ENCODE data around the gene GLYATL2.

GLYATL2 gene

DNA sequence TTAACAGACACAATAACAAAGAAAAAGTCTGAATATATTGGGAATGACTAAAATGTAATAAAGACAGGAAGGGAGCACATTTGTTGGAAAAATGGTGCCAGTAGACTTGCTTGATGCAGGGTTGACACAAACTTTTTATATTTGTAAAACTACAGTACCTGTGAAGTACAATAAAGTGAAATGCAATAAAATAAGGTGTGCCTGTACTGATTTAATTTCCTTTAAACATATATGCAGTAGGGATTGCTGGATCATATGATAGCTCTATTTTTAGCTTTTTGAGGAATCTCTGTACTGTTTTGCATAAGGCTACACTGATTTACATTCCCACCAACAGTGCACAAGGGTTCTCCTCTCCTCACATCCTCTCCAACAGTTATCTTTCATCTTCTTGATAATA is 12.3 kb upstream of the GLYATL2 start:
- Histone ChIP-seq H3K4me3 (ENCODE audit: low read depth, low read length) (no peak overlapping the region), H3K9me3 (ENCODE audit: control insufficient read depth, insufficient read depth, low read depth, low read length) (peaks cover 9% of the 10 kb centered on the region; the same call in 1 of the 2 replicates), H3K36me3 (ENCODE audit: control insufficient read depth, insufficient read depth, low read length) (no peaks in the 10 kb centered on the region), H3K27ac (ENCODE audit: low read depth, low read length) (no peak overlapping the region), H3K9ac (ENCODE audit: low read length) (no peak overlapping the region), H3K4me1 (ENCODE audit: control insufficient read depth, insufficient read depth, low read length) (no peaks in the 10 kb centered on the region), H3K27me3 (ENCODE audit: control insufficient read depth, insufficient read depth, low read length) (no peaks in the 10 kb centered on the region)

DNA sequence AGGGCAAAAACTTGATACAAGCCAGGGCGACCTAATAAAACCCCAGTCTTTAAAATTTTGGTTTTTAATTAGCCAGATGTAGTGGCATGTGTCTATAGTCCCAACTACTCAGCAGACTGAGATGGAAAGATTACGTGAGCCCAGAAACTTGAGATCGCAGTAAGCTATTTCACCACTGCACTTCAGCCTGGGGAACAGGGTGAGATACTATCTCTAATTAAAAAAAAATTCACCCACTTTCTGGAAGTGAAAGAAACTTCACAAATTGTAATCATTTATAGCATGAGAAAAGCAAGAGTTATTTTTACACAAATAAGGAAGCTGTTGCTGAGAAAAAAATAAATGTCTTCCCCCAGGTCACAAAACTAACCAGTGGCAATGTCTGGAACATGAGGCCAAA is 882 bp upstream of the GLYATL2 start:
- H3K4me1 ChIP-seq (ENCODE audit: control insufficient read depth, insufficient read depth, low read length), result no peaks in the 10 kb centered on the region

DNA sequence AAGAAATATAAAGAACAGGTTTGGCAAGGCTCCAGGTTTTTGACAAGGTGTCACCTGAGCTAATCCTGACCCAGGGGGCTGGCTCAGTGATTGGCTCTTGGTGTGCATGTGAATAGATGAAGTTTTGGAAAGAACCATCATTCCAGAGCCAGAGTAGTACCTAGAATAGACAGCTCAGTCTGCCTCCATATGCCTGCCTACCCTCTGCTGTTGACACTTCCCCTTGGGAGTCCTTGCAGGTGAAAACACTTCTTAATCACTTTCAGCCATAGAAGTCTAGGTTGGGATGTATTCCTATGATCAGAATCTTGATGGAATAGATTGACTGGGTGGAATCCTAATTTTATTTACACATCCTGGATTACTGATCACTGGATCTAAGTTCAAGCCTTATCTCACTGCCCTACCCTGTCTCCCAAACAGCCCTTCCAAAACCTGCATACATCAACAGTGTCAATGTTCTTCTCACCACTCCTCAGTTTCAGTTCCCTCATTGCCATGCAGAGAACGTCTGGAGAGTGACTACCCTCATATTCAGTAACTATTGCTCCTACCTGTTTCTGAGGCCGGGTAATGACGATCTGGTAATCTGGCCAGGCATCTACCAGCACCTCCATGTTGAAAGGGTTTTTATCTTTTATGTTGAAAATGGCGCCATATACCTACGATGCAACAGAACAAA is 6.7 kb downstream of the GLYATL2 start:
- H3K27ac ChIP-seq (ENCODE audit: low read depth, low read length), result no peak overlapping the region
- peaks cover 8% of the 10 kb centered on the region; the same call in 1 of the 2 replicates for H3K9me3 ChIP-seq (ENCODE audit: control insufficient read depth, insufficient read depth, low read depth, low read length)
- no peak overlapping the region for H3K9ac ChIP-seq (ENCODE audit: low read length)
- no peaks in the 10 kb centered on the region for H3K36me3 ChIP-seq (ENCODE audit: control insufficient read depth, insufficient read depth, low read length)
- no peak overlapping the region for H3K4me3 ChIP-seq (ENCODE audit: low read depth, low read length)
- no peaks in the 10 kb centered on the region for H3K27me3 ChIP-seq (ENCODE audit: control insufficient read depth, insufficient read depth, low read length)
- no peaks in the 10 kb centered on the region for H3K4me1 ChIP-seq (ENCODE audit: control insufficient read depth, insufficient read depth, low read length)

More for the DNA sequence above, 882 bp upstream of the GLYATL2 start:
- Histone ChIP-seq H3K27ac (ENCODE audit: low read depth, low read length) (no peak overlapping the region), H3K9ac (ENCODE audit: low read length) (no peak overlapping the region), H3K9me3 (ENCODE audit: control insufficient read depth, insufficient read depth, low read depth, low read length) (no peaks in the 10 kb centered on the region; the same call in 1 of the 2 replicates), H3K4me3 (ENCODE audit: low read depth, low read length) (no peak overlapping the region), H3K27me3 (ENCODE audit: control insufficient read depth, insufficient read depth, low read length) (no peaks in the 10 kb centered on the region), H3K36me3 (ENCODE audit: control insufficient read depth, insufficient read depth, low read length) (no peaks in the 10 kb centered on the region)

DNA sequence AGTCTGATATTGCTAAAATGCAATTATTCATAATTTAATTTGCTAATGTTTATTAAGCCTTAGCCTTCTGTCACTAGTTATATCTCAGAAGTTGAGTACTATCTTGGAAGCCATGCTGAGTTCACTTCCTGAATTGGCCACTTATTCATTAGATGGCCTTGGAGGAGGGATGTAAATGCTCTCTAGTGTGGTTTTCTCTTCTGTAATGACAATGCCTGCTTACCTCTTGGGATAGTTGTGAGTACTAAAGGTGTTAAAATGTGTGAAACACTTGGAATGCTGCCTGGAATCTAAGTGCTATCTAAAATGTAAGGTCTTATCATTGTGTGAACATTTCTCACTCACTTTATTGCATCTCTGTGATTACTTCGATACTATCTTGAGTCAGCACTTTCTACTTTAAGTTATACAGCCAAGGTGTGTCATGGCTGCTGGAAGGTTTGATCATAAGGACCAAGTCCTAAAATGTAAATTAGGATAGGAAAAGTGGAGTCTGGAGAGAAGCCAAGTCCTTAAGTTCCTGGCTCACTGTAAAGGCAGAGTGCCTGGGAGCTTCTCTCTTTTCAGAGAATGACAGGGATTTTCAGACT is 12.4 kb downstream of the GLYATL2 start:
- Histone ChIP-seq H3K9me3 (ENCODE audit: control insufficient read depth, insufficient read depth, low read depth, low read length) (peaks cover 27% of the 10 kb centered on the region; the same call in 1 of the 2 replicates), H3K4me1 (ENCODE audit: control insufficient read depth, insufficient read depth, low read length) (no peaks in the 10 kb centered on the region), H3K36me3 (ENCODE audit: control insufficient read depth, insufficient read depth, low read length) (no peaks in the 10 kb centered on the region), H3K27me3 (ENCODE audit: control insufficient read depth, insufficient read depth, low read length) (no peaks in the 10 kb centered on the region), H3K4me3 (ENCODE audit: low read depth, low read length) (no peak overlapping the region), H3K27ac (ENCODE audit: low read depth, low read length) (no peak overlapping the region), H3K9ac (ENCODE audit: low read length) (no peak overlapping the region)

DNA sequence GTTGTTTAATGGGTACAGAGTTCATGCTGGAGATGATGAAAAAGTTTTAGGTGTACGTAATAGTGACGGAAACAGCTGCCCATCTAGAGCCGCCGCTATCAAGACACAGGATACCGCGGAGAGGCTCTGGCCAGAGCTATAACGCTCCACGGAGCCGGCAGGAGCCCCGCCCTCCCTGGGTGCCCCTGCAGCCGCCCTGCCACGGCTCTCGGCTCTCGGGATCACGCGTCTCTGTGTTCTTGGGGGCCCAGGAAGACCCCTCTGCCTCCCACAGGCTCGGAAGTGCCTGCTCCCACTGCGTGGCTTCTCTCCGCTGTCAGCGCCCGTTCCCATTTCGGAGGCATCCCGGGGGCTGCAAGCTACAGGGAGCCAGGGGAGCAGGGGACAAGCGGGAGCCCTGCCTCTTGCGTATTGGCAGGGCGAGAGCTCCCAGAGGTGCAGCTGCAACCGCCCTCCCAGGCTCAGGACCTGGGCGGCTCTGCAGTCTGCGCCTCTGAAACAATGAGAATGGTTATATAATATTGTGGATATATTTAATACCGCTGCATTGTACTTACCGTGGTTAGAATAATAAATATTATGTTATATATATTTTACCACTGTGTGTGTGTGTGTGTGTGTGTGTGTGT is 13.7 kb downstream of the GLYATL2 start:
- no peaks in the 10 kb centered on the region for H3K4me1 ChIP-seq (ENCODE audit: control insufficient read depth, insufficient read depth, low read length)
- peaks cover 23% of the 10 kb centered on the region for H3K9me3 ChIP-seq (ENCODE audit: control insufficient read depth, insufficient read depth, low read depth, low read length)
- no peaks in the 10 kb centered on the region for H3K27me3 ChIP-seq (ENCODE audit: control insufficient read depth, insufficient read depth, low read length)
- no peak overlapping the region for H3K27ac ChIP-seq (ENCODE audit: low read depth, low read length)
- no peaks in the 10 kb centered on the region for H3K36me3 ChIP-seq (ENCODE audit: control insufficient read depth, insufficient read depth, low read length)
- no peak overlapping the region for H3K9ac ChIP-seq (ENCODE audit: low read length)
- no peak overlapping the region for H3K4me3 ChIP-seq (ENCODE audit: low read depth, low read length)

DNA sequence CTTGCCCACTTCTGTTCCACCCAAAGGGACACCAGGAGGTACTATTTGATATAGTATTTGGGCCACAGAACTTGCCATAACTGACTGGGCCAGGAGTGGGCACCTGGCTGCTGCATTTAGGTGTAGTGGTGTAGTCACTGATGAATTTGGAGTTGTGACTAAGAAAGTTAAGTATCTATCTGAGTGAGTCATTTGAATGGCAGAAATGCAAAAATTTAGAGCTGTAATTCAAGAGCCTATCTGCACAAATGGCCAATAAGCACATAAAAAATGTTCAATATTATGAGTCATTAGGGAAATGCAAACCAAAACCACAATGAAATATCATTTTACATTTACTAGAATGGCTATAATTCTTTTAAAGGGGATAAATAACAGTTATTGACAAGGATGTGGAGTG is 14.7 kb downstream of the GLYATL2 start:
- no peaks in the 10 kb centered on the region for H3K4me1 ChIP-seq (ENCODE audit: control insufficient read depth, insufficient read depth, low read length)
- no peaks in the 10 kb centered on the region for H3K36me3 ChIP-seq (ENCODE audit: control insufficient read depth, insufficient read depth, low read length)
- no peaks in the 10 kb centered on the region for H3K27me3 ChIP-seq (ENCODE audit: control insufficient read depth, insufficient read depth, low read length)
- H3K9me3 ChIP-seq (ENCODE audit: control insufficient read depth, insufficient read depth, low read depth, low read length), result peaks cover 25% of the 10 kb centered on the region
- no peak overlapping the region for H3K4me3 ChIP-seq (ENCODE audit: low read depth, low read length)
- no peak overlapping the region for H3K9ac ChIP-seq (ENCODE audit: low read length)
- no peak overlapping the region for H3K27ac ChIP-seq (ENCODE audit: low read depth, low read length)

DNA sequence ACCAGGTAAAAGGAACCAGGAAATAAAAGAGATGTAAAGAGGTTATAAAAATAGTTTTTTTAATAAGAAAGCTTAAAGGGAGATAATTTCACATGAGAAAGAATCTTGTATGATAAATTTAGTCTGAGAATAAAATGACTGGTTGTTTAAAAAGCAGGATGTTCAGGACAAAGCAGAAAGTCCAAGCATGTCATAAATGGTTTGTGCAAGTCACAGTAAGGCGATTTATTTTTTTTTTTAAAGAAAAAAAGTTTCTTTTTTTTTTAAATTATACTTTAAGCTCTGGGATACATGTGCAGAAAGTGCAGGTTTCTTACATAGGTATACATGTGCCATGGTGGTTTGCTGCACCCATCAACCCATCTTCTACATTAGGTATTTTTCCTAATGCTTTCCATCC is 30.8 kb downstream of the GLYATL2 start:
- Histone ChIP-seq H3K36me3 (ENCODE audit: control insufficient read depth, insufficient read depth, low read length) (no peaks in the 10 kb centered on the region), H3K9ac (ENCODE audit: low read length) (no peak overlapping the region), H3K4me3 (ENCODE audit: low read depth, low read length) (no peak overlapping the region), H3K4me1 (ENCODE audit: control insufficient read depth, insufficient read depth, low read length) (no peaks in the 10 kb centered on the region), H3K27ac (ENCODE audit: low read depth, low read length) (no peak overlapping the region), H3K27me3 (ENCODE audit: control insufficient read depth, insufficient read depth, low read length) (no peaks in the 10 kb centered on the region), H3K9me3 (ENCODE audit: control insufficient read depth, insufficient read depth, low read depth, low read length) (peaks cover 45% of the 10 kb centered on the region)

DNA sequence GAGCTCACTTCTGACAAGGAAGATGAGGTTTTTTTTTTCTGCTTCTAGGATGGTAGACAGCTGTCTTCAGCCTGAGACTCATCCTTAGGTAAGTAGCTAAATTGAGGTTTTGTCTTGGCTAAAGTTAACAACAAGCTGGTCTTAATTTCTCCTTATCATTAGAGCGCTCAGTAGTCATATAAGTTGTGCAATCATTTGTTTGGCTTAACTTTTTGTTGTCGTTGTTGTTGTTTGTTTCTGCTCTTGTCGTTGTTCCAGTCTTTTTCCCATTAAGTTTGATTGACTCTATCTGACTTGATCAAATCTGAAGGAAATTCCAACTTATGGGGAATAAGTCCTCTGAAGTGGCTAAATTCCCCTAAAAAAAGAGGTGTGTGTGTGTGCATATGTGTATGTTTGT is 33.0 kb downstream of the GLYATL2 start:
- Histone ChIP-seq H3K27ac (ENCODE audit: low read depth, low read length) (no peak overlapping the region), H3K4me1 (ENCODE audit: control insufficient read depth, insufficient read depth, low read length) (no peaks in the 10 kb centered on the region), H3K27me3 (ENCODE audit: control insufficient read depth, insufficient read depth, low read length) (no peaks in the 10 kb centered on the region), H3K9me3 (ENCODE audit: control insufficient read depth, insufficient read depth, low read depth, low read length) (peaks cover 54% of the 10 kb centered on the region), H3K9ac (ENCODE audit: low read length) (no peak overlapping the region), H3K4me3 (ENCODE audit: low read depth, low read length) (no peak overlapping the region), H3K36me3 (ENCODE audit: control insufficient read depth, insufficient read depth, low read length) (no peaks in the 10 kb centered on the region)

DNA sequence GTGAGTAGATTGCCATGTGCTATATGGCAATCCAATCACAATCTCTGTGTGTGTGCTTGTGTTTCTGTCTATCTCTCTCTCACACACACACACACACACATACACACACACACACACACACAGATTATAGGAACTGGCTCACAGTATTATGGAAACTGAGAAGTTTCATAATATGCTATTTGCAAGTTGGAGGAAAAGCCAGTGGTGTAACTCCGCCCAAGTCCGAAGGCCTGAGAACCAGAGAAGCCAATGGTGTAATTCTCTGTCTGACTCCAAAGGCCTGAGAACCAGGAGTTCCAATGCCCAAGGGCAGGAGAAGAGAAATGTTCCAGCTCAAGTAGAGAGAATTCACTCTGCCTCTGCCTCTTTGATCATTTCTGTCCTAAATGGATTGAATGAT is 37.2 kb downstream of the GLYATL2 start:
- Histone ChIP-seq H3K36me3 (ENCODE audit: control insufficient read depth, insufficient read depth, low read length) (no peaks in the 10 kb centered on the region), H3K4me1 (ENCODE audit: control insufficient read depth, insufficient read depth, low read length) (no peaks in the 10 kb centered on the region), H3K27ac (ENCODE audit: low read depth, low read length) (no peak overlapping the region), H3K4me3 (ENCODE audit: low read depth, low read length) (no peak overlapping the region), H3K27me3 (ENCODE audit: control insufficient read depth, insufficient read depth, low read length) (no peaks in the 10 kb centered on the region), H3K9ac (ENCODE audit: low read length) (no peak overlapping the region), H3K9me3 (ENCODE audit: control insufficient read depth, insufficient read depth, low read depth, low read length) (peaks cover 31% of the 10 kb centered on the region; the same call in 1 of the 2 replicates)

DNA sequence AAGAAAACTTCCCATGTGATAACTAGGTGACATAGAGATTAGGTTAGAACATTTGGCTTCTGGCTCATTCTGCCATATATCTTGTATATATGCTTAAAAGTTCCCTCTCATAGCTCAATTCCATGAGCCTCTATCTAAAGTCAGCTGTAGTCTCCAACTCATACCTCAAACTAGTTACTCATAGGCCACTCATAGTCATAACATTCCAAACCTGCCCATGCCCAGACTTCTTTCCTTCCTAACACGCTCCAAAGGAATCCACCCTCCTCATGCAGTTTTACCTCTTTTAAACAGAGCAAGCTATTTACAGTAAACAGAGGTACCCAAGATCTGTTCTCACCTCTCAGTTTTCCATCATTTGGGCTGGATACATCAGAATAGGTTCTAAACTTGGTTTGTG is 39.4 kb downstream of the GLYATL2 start:
- H3K36me3 ChIP-seq (ENCODE audit: control insufficient read depth, insufficient read depth, low read length), result no peaks in the 10 kb centered on the region
- no peak overlapping the region for H3K27ac ChIP-seq (ENCODE audit: low read depth, low read length)
- no peaks in the 10 kb centered on the region for H3K4me1 ChIP-seq (ENCODE audit: control insufficient read depth, insufficient read depth, low read length)
- H3K4me3 ChIP-seq (ENCODE audit: low read depth, low read length), result no peak overlapping the region
- no peak overlapping the region for H3K9ac ChIP-seq (ENCODE audit: low read length)
- H3K9me3 ChIP-seq (ENCODE audit: control insufficient read depth, insufficient read depth, low read depth, low read length), result peaks cover 28% of the 10 kb centered on the region; the same call in 1 of the 2 replicates
- no peaks in the 10 kb centered on the region for H3K27me3 ChIP-seq (ENCODE audit: control insufficient read depth, insufficient read depth, low read length)

DNA sequence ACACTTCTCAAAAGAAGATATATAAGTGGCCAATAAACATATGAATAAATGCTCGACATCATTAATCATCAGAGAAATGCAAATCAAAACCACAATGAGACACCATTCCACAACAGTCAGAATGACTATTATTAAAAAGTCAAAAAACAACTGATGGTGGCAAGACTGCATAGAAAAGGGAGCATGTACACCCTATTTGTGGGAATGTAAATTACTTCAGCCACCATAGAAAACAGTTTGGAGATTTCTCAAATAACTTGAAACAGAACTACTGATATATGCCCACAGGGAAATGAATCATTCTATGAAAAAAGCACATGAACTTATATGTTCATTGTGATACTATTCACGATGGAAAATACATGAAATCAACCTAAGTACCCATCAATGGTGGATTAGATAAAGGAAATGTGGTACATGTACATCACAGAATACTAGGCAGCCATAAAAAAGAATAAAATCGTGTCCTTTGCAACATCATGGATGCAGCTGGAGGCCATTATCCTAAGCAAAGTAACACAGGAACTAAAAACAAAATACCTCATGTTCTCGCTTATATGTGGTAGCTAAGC is 42.4 kb downstream of the GLYATL2 start:
- no peaks in the 10 kb centered on the region for H3K27me3 ChIP-seq (ENCODE audit: control insufficient read depth, insufficient read depth, low read length)
- H3K4me3 ChIP-seq (ENCODE audit: low read depth, low read length), result no peak overlapping the region
- peaks cover 17% of the 10 kb centered on the region; the same call in 1 of the 2 replicates for H3K9me3 ChIP-seq (ENCODE audit: control insufficient read depth, insufficient read depth, low read depth, low read length)
- H3K9ac ChIP-seq (ENCODE audit: low read length), result no peak overlapping the region
- H3K27ac ChIP-seq (ENCODE audit: low read depth, low read length), result no peak overlapping the region
- H3K36me3 ChIP-seq (ENCODE audit: control insufficient read depth, insufficient read depth, low read length), result no peaks in the 10 kb centered on the region
- H3K4me1 ChIP-seq (ENCODE audit: control insufficient read depth, insufficient read depth, low read length), result 0 out of 2 replicates have a peak, but pooled peaks cover 4% of the 10 kb centered on the region

All from HUES6 (cell line).